ENCODE data around the gene FLNB. TPM values are rescaled to one million over a fixed set of nuclear protein-coding genes. Genes with fewer than 3 reads are reported as not detected.
A peak's percentile ranks its signal among the peaks of the same experiment; 100 is the strongest.

The FLNB gene
- total RNA-seq = 100 to 1,000 TPM in 7 of 9 donors, 10 to 100 TPM in 2; 84.6 to 278 (median 124) TPM
- polyA plus RNA-seq = 100 to 1,000 TPM in 2 of 3 donors, 10 to 100 TPM in 1; 94.9 to 174 (median 138) TPM
- long read RNA-seq, donor 1 = 0 reads
- long read RNA-seq, donor 2, full-length matches to known transcripts = 3 of 20 reads
- long read RNA-seq, donor 2, partial matches to known transcripts = 17 of 20 reads
- long read RNA-seq, donor 2, other reads (novel, unspliced or antisense) = 0 of 20 reads
- long read RNA-seq, donor 3, partial matches to known transcripts = 10 of 10 reads
- long read RNA-seq, donor 3, other reads (novel, unspliced or antisense) = 0 of 10 reads
- long read RNA-seq, donor 4, partial matches to known transcripts = 4 of 10 reads
- long read RNA-seq, donor 4, other reads (novel, unspliced or antisense) = 6 of 10 reads
- long read RNA-seq, donor 5, full-length matches to known transcripts = 9 of 51 reads
- long read RNA-seq, donor 5, partial matches to known transcripts = 32 of 51 reads
- long read RNA-seq, donor 5, other reads (novel, unspliced or antisense) = 10 of 51 reads
- long read RNA-seq, donor 6, partial matches to known transcripts = 4 of 10 reads
- long read RNA-seq, donor 6, other reads (novel, unspliced or antisense) = 6 of 10 reads
- long read RNA-seq, donor 7 = 0 reads
- long read RNA-seq, donor 8, full-length matches to known transcripts = 3 of 32 reads
- long read RNA-seq, donor 8, partial matches to known transcripts = 29 of 32 reads
- long read RNA-seq, donor 8, other reads (novel, unspliced or antisense) = 0 of 32 reads
- long read RNA-seq, donor 9, partial matches to known transcripts = 5 of 5 reads
- long read RNA-seq, donor 9, other reads (novel, unspliced or antisense) = 0 of 5 reads
- long read RNA-seq, donor 10, partial matches to known transcripts = 37 of 37 reads
- long read RNA-seq, donor 10, other reads (novel, unspliced or antisense) = 0 of 37 reads

GRCh38 chr3:58008141-58009025 is at the start of gene FLNB:
TSS of gene FLNB (plus strand) at chr3:58008422. CDS start at chr3:58008565, 143 bp downstream.
- H3K27ac ChIP-seq = peak within 1 kb of the TSS in 3 of 5 donors; percentile 52 to 83 (median 78)
- H3K4me1 ChIP-seq (replicated peaks in 1 of 2) = peaks cover 22 to 32% of the 10 kb centered on the region in 2 donors
- intact Hi-C loops (cut with DNase I) = loop anchor here (5.0 to 10.0 kb wide), 3 partner anchors 164 to 296 kb away; partner anchors contain the start of genes HTD2 (in 1 of the 2) and RPP14 (in 1 of the 2)
- H3K27me3 ChIP-seq = no peaks in the 10 kb centered on the region
- no peaks in the 10 kb centered on the region for H3K9me3 ChIP-seq (replicated peaks in 1 of 3)
- TF ChIP-seq, protein P1, sequence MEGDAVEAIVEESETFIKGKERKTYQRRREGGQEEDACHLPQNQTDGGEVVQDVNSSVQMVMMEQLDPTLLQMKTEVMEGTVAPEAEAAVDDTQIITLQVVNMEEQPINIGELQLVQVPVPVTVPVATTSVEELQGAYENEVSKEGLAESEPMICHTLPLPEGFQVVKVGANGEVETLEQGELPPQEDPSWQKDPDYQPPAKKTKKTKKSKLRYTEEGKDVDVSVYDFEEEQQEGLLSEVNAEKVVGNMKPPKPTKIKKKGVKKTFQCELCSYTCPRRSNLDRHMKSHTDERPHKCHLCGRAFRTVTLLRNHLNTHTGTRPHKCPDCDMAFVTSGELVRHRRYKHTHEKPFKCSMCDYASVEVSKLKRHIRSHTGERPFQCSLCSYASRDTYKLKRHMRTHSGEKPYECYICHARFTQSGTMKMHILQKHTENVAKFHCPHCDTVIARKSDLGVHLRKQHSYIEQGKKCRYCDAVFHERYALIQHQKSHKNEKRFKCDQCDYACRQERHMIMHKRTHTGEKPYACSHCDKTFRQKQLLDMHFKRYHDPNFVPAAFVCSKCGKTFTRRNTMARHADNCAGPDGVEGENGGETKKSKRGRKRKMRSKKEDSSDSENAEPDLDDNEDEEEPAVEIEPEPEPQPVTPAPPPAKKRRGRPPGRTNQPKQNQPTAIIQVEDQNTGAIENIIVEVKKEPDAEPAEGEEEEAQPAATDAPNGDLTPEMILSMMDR (IDR thresholded peaks at IDR 0.05) = peak; percentile 47 to 88 (median 72)
- peak in 1 of 2 donors; percentile 51 for TF ChIP-seq POLR2A (IDR thresholded peaks at IDR 0.05)
- 0 to 1% (median 1%) methylated on average over 15 to 91 of the region's 91 CpGs for WGBS, 4 donors
- DNase-seq = peak; percentile 69 to 83 (median 75)
- H3K36me3 ChIP-seq (replicated peaks in 1 of 2) = no peaks in the 10 kb centered on the region
- H3K4me3 ChIP-seq = peak within 1 kb of the TSS; percentile 52 to 92 (median 85)

DNA sequence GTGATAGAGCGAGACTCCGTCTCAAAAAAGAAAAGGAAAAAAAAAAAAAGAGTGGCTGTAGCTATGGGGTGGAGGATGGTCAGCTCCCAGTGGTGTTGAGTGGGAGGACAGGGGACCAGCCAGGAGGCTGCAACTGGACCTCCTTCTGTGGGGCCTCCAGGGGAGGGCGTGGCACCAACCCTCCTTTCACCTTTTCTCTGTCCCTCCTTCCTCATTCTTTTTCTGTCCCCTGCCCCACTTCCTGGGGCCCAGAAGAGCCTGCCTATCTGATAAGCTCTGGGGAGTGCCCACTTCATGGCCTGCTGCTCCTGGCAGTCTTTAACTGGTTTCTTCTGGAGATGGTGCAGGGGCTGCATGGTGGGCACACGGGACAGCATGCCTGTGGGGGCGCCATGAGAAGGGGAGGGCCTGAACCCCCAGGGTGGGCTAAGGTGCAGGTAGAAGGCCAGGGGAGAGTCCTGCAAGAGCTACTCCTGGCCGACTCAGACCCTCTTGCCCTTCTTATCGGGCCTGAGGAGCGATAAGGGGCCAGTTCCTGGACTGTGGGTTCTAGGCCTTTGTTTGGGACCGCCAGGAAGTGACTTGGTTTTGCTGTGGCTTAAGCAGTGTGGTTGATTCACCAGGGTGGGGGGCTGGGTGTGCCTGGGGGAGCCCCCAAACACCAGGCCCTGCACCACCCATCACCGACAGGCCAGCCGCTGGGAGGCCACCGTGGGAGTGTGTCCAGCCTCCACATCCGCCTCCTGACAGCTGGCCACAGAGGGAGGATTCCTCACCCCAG is 49.4 kb upstream of the FLNB start:
- intact Hi-C loops (cut with DNase I) = no loop called here
- TF ChIP-seq, protein P1 (IDR thresholded peaks at IDR 0.05) = no peak
- no peak for TF ChIP-seq POLR2A (IDR thresholded peaks at IDR 0.05)
- no peaks in the 10 kb centered on the region for H3K4me1 ChIP-seq (replicated peaks in 1 of 2)
- no peak overlapping the region for H3K4me3 ChIP-seq
- no peak for DNase-seq
- H3K27ac ChIP-seq = peak overlapping the region in 1 of 5 donors; percentile 68
- WGBS, 4 donors = 73 to 77% (median 76%) methylated on average over 8 to 13 of the region's 13 CpGs
- H3K27me3 ChIP-seq = no peaks in the 10 kb centered on the region
- H3K36me3 ChIP-seq (replicated peaks in 1 of 2) = no peaks in the 10 kb centered on the region
- no peaks in the 10 kb centered on the region for H3K9me3 ChIP-seq (replicated peaks in 1 of 3)

DNA sequence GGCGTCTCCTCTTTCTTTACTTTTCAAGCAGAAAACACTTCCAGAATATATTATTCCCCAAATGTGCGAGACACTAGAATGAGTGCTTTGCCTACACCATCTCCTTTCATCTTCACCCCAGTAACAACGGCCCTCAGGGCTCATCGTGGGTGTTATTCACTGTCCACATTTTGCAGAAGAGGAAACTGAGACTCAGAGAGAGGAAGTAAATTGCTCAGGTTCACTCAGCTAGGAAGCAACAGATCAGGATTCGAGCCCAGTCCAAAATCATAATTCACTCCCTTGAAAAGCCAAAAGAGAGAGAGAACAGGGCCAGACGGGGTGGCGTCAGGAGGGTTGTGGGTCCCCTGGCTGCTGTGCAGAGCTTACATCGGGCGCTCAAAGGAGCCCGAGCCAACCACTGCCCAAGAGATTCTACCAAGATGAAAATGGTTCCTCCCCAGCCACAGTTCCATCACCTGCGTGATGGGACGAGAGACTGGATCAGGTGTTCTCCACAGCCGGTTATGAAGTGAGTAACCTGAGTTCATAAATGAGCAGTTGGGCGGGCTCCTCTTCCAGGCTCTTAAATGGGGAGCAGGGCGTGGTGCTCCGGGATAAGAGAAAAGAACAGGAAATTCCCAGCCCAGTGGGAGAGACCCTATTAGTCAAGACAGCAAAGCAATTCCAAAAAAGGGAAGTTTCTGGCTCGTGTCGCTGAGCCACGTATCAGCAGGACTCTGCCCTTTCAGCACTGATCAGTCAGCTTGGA is 48.6 kb upstream of the FLNB start:
- Histone ChIP-seq H3K36me3 (replicated peaks in 1 of 2) (no peaks in the 10 kb centered on the region), H3K27ac (peak overlapping the region in 2 of 5 donors; percentile 15 to 68), H3K4me3 (no peak overlapping the region), H3K9me3 (replicated peaks in 1 of 3) (no peaks in the 10 kb centered on the region), H3K27me3 (no peaks in the 10 kb centered on the region), H3K4me1 (replicated peaks in 1 of 2) (no peaks in the 10 kb centered on the region)
- TF ChIP-seq, protein P1 (IDR thresholded peaks at IDR 0.05) = no peak
- no peak for TF ChIP-seq POLR2A (IDR thresholded peaks at IDR 0.05)
- WGBS, 4 donors = 54 to 62% (median 60%) methylated on average over 14 to 19 of the region's 19 CpGs
- intact Hi-C loops (cut with DNase I) = no loop called here
- DNase-seq = peak in 1 of 7 donors; percentile 32

Data from adrenal gland (tissue), 19 donors.